Cardiac muscle cell (in vitro differentiated cells and primary cell): ENCODE data around the gene SATB1. TPM values are rescaled to one million over a fixed set of nuclear protein-coding genes. Genes with fewer than 3 reads are reported as not detected.

Experiments used
- DNase-seq, 2 donors: peaks; one replicate each; pipeline versions ENCODE4 v3.0.0 to v3.0.0-alpha.2; 2010 to 2017; ENCODE audit warnings: low read depth in 1 of 2, low spot score in 1 of 2
- H3K27ac ChIP-seq: fragments of 200-600 bp; sonication (generic); 2 replicates; pipeline ENCODE4 v1.5.1; 2016
- H3K27me3 ChIP-seq: fragments of 200-600 bp; sonication (generic); 2 replicates; pipeline ENCODE4 v1.6.0; 2016; ENCODE audit warnings: control low read depth
- H3K36me3 ChIP-seq: fragments of 200-600 bp; sonication (generic); 2 replicates; pipeline ENCODE4 v1.5.1; 2016; ENCODE audit warnings: control low read depth
- H3K4me1 ChIP-seq: fragments of 200-600 bp; sonication (generic); 2 replicates; pipeline ENCODE4 v1.8.1; 2017; ENCODE audit warnings: low read depth, mild to moderate bottlenecking, mixed run types
- H3K4me3 ChIP-seq: fragments of 200-600 bp; sonication (generic); 2 replicates; pipeline ENCODE4 v1.5.1; 2016; ENCODE audit warnings: mild to moderate bottlenecking
- H3K9me3 ChIP-seq: fragments of 200-600 bp; sonication (generic); 2 replicates; pipeline ENCODE4 v1.5.1; 2017; ENCODE audit warnings: low read depth, mild to moderate bottlenecking, control low read depth
- CTCF ChIP-seq: IDR thresholded peaks from 2 replicates; pipeline ENCODE4 v1.5.1; 2012; ENCODE audit warnings: low read depth, mild to moderate bottlenecking, low read length
- polyA plus RNA-seq: library from polyadenylated mRNA; unstranded; fragments of >200 nt; fragmentation: Nextera tagmentation; extraction: Ambion mirVana; gene quantifications from 2 replicates; pipeline ENCODE4 v1.2.1, GENCODE V29; 2016
- total RNA-seq: library from RNA; depleted of rRNA; stranded (reverse); fragments of >200 nt; gene quantifications from 2 replicates; pipeline ENCODE4 v1.2.3, GENCODE V29; 2016

Gene SATB1
- total and polyA plus RNA-seq, 2 experiments from 2014 or later = 15.9 to 52.2 TPM

DNA sequence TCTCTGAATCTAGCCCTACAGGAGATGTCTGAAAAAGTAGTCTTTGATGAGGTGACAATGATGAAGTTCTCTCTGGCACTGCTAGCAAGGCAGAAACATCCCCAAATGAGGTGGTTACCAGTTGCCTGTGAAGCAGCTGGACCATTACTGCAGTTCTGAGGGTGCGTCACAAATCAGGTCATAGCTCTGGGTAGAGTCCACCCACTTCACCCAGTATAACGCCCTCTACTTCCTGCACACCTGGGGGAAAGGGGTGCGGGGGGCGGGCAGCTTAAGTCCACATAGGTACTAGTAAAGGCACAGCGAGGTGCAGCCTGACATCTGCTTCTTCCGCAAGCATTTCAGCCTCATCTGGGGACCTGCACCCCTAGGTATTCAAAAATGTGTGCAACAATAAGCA lies 13.4 kb upstream of the SATB1 start:
- H3K36me3 ChIP-seq = no peaks in the 10 kb centered on the region
- no peak overlapping the region for H3K27ac ChIP-seq
- no peaks in the 10 kb centered on the region for H3K4me1 ChIP-seq
- H3K4me3 ChIP-seq = no peak overlapping the region
- no peaks in the 10 kb centered on the region for H3K9me3 ChIP-seq
- DNase-seq = no peak
- no peak for TF ChIP-seq CTCF
- peaks cover 52% of the 10 kb centered on the region for H3K27me3 ChIP-seq

GRCh38 chr3:18436213-18436612 lies 11.1 kb upstream of the SATB1 start:
- H3K27me3 ChIP-seq = peaks cover 28% of the 10 kb centered on the region
- no peak for TF ChIP-seq CTCF

GRCh38 chr3:18434711-18435110 lies 9.6 kb upstream of the SATB1 start:
- Histone ChIP-seq H3K27me3 (peaks cover 13% of the 10 kb centered on the region), H3K36me3 (no peaks in the 10 kb centered on the region), H3K27ac (no peak overlapping the region), H3K4me3 (no peak overlapping the region), H3K4me1 (no peaks in the 10 kb centered on the region), H3K9me3 (no peaks in the 10 kb centered on the region)
- no peak for TF ChIP-seq CTCF
- no peak for DNase-seq

More at GRCh38 chr3:18436213-18436612, 11.1 kb upstream of the SATB1 start:
- Histone ChIP-seq H3K4me1 (no peaks in the 10 kb centered on the region), H3K9me3 (no peaks in the 10 kb centered on the region), H3K4me3 (no peak overlapping the region), H3K36me3 (no peaks in the 10 kb centered on the region), H3K27ac (no peak overlapping the region)
- no peak for DNase-seq

GRCh38 chr3:18432752-18433151 lies 7.6 kb upstream of the SATB1 start:
- TF ChIP-seq CTCF = no peak
- H3K9me3 ChIP-seq = no peaks in the 10 kb centered on the region
- no peaks in the 10 kb centered on the region for H3K4me1 ChIP-seq
- H3K4me3 ChIP-seq = no peak overlapping the region
- H3K27me3 ChIP-seq = no peaks in the 10 kb centered on the region
- no peak overlapping the region for H3K27ac ChIP-seq
- no peaks in the 10 kb centered on the region for H3K36me3 ChIP-seq
- DNase-seq = no peak

- no peak for DNase-seq
- TF ChIP-seq CTCF = no peak
- no peaks in the 10 kb centered on the region for H3K36me3 ChIP-seq
- no peaks in the 10 kb centered on the region for H3K4me1 ChIP-seq
- no peaks in the 10 kb centered on the region for H3K9me3 ChIP-seq
- no peak overlapping the region for H3K4me3 ChIP-seq
- no peak overlapping the region for H3K27ac ChIP-seq
- no peaks in the 10 kb centered on the region for H3K27me3 ChIP-seq
These were observed 6.1 kb upstream of the SATB1 start for GRCh38 chr3:18431266-18431665.
